Skeletal muscle satellite cell (primary cell): Measurements from ENCODE around the gene BICRAL.
A peak's percentile ranks its signal among the peaks of the same experiment; 100 is the strongest.

ENCODE experiments used
- H3K27me3 ChIP-seq: 2 replicates; pipeline ENCODE4 v1.7.0; 2013; ENCODE audit warnings: low read length; ENCODE audit not compliant: control insufficient read depth, insufficient read depth
- H3K36me3 ChIP-seq: 2 replicates; pipeline ENCODE4 v1.7.0; 2013; ENCODE audit warnings: mild to moderate bottlenecking, control low read depth, low read length; ENCODE audit not compliant: insufficient read depth
- H3K4me1 ChIP-seq: 2 replicates; pipeline ENCODE4 v1.7.0; 2013; ENCODE audit warnings: low read length; ENCODE audit not compliant: control insufficient read depth, insufficient read depth
- H3K4me2 ChIP-seq: 2 replicates; pipeline ENCODE4 v1.7.0; 2013; ENCODE audit warnings: mild to moderate bottlenecking, low read length
- H3K4me3 ChIP-seq: 2 replicates; pipeline ENCODE4 v1.7.0; 2013; ENCODE audit warnings: low read length
- H3K9ac ChIP-seq: 2 replicates; pipeline ENCODE4 v1.7.0; 2013; ENCODE audit warnings: mild to moderate bottlenecking, low read depth, low read length, moderate library complexity
- H3K9me3 ChIP-seq: replicated peaks from 2 replicates; pipeline ENCODE4 v1.7.0; 2013; ENCODE audit warnings: mild to moderate bottlenecking, control low read depth, low read length

Gene BICRAL

GRCh38 chr6:42904467-42904866 is 122.6 kb downstream of the BICRAL start:
- Histone ChIP-seq H3K4me2 (no peak overlapping the region), H3K36me3 (no peaks in the 10 kb centered on the region), H3K4me3 (no peak overlapping the region), H3K4me1 (peaks cover 11% of the 10 kb centered on the region), H3K9ac (no peak overlapping the region), H3K9me3 (no peaks in the 10 kb centered on the region), H3K27me3 (no peaks in the 10 kb centered on the region)

- H3K4me2 ChIP-seq, result no peak overlapping the region
- peaks cover 10% of the 10 kb centered on the region for H3K4me1 ChIP-seq
- H3K27me3 ChIP-seq, result peaks cover 1% of the 10 kb centered on the region
- H3K9me3 ChIP-seq, result no peaks in the 10 kb centered on the region
- H3K4me3 ChIP-seq, result no peak overlapping the region
- no peak overlapping the region for H3K9ac ChIP-seq
- H3K36me3 ChIP-seq, result no peaks in the 10 kb centered on the region
These were observed 125.5 kb downstream of the BICRAL start for GRCh38 chr6:42907336-42907735.

GRCh38 chr6:42909835-42910234 is 128.0 kb downstream of the BICRAL start:
- Histone ChIP-seq H3K4me1 (peaks cover 10% of the 10 kb centered on the region), H3K36me3 (no peaks in the 10 kb centered on the region), H3K4me2 (no peak overlapping the region), H3K9me3 (no peaks in the 10 kb centered on the region), H3K9ac (no peak overlapping the region), H3K27me3 (peaks cover 4% of the 10 kb centered on the region), H3K4me3 (no peak overlapping the region)

GRCh38 chr6:42911171-42912021 is 129.5 kb downstream of the BICRAL start:
- no peaks in the 10 kb centered on the region for H3K9me3 ChIP-seq
- no peak overlapping the region for H3K4me3 ChIP-seq
- H3K4me1 ChIP-seq, result peaks cover 10% of the 10 kb centered on the region
- peak overlapping the region; percentile 62 for H3K4me2 ChIP-seq
- no peak overlapping the region for H3K9ac ChIP-seq
- no peaks in the 10 kb centered on the region for H3K36me3 ChIP-seq
- peaks cover 4% of the 10 kb centered on the region for H3K27me3 ChIP-seq

- H3K9me3 ChIP-seq, result no peaks in the 10 kb centered on the region
- peaks cover 4% of the 10 kb centered on the region for H3K27me3 ChIP-seq
- no peaks in the 10 kb centered on the region for H3K36me3 ChIP-seq
- no peak overlapping the region for H3K4me2 ChIP-seq
- peaks cover 7% of the 10 kb centered on the region for H3K4me1 ChIP-seq
- H3K9ac ChIP-seq, result no peak overlapping the region
- H3K4me3 ChIP-seq, result no peak overlapping the region
These were observed 132.7 kb downstream of the BICRAL start for GRCh38 chr6:42914546-42914945.

GRCh38 chr6:42915732-42916131 is 133.9 kb downstream of the BICRAL start, which contains the start of gene PTCRA:
Gene PTCRA (plus strand): TSS chr6:42916053. CDS start chr6:42916070, 17 bp downstream.
- no peaks in the 10 kb centered on the region for H3K9me3 ChIP-seq
- no peak within 1 kb of the TSS for H3K4me3 ChIP-seq
- no peak within 1 kb of the TSS for H3K9ac ChIP-seq
- peaks cover 12% of the 10 kb centered on the region for H3K4me1 ChIP-seq
- no peaks in the 10 kb centered on the region for H3K36me3 ChIP-seq
- H3K27me3 ChIP-seq, result peaks cover 4% of the 10 kb centered on the region
- H3K4me2 ChIP-seq, result no peak within 1 kb of the TSS

GRCh38 chr6:42916288-42916687 is 134.4 kb downstream of the BICRAL start:
- Histone ChIP-seq H3K9ac (no peak overlapping the region), H3K27me3 (peaks cover 4% of the 10 kb centered on the region), H3K4me2 (no peak overlapping the region), H3K9me3 (no peaks in the 10 kb centered on the region), H3K36me3 (no peaks in the 10 kb centered on the region), H3K4me1 (peaks cover 12% of the 10 kb centered on the region), H3K4me3 (no peak overlapping the region)
